ENCODE measurements around the gene MGAT4A. TPM values are rescaled to one million over a fixed set of nuclear protein-coding genes. Genes with fewer than 3 reads are reported as not detected.
A peak's percentile ranks its signal among the peaks of the same experiment; 100 is the strongest.

The MGAT4A gene
- total and polyA plus RNA-seq, 5 donors from 2014 or later, result 101 to 143 (median 127) TPM

- Mint-ChIP-seq H3K36me3 (peaks cover 21% of the 10 kb centered on the region), H3K4me1 (peaks cover 23 to 84% (median 55%) of the 10 kb centered on the region in 4 donors)
- no peak for ATAC-seq (ENCODE audit: low read depth in 2 of 2)
These were observed 44.7 kb downstream of the MGAT4A start for GRCh38 chr2:98685930-98686887.

DNA sequence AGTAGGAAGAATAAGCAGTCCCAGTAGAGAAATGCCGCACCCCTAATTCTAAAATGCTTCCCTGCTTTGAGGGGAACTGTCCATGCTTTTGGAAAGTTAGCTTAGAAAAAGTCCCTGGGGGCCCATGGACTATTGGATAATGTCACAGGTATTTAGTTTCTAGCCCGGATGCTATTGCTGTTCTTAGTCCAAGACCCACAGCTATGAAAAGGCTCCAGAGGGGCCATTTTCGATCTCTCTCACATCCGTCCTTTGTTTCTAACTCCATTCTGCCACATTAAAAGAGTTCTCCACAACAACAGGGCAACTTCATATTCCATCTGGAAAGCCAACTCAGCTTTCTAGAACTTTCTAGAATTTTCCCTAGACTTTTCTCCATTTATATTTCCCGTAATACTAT, 47.2 kb downstream of the MGAT4A start:
- Histone ChIP-seq H3K4me1 (ENCODE audit: control insufficient read depth, insufficient read depth, low read length, poor library complexity, severe bottlenecking) (peaks cover 19% of the 10 kb centered on the region), H3K9me3 (ENCODE audit: control insufficient read depth in 2 of 2, low read length in 2 of 2) (no peaks in the 10 kb centered on the region), H3K36me3 (ENCODE audit: control insufficient read depth, insufficient read depth, low read length) (no peaks in the 10 kb centered on the region), H3K4me3 (ENCODE audit: low read depth, low read length) (no peak overlapping the region), H3K27me3 (ENCODE audit: control insufficient read depth, insufficient read depth, low read length) (no peaks in the 10 kb centered on the region), H3K27ac (ENCODE audit: insufficient read depth, low read length, poor library complexity, severe bottlenecking) (no peak overlapping the region)
- ATAC-seq (ENCODE audit: low read depth in 2 of 2), result no peak
- H3K4me1 Mint-ChIP-seq, result peaks cover 22 to 71% (median 44%) of the 10 kb centered on the region in 4 donors
- no peak for DNase-seq
- peak overlapping the region in 1 of 4 donors; percentile 19 for H3K4me3 Mint-ChIP-seq
- no peaks in the 10 kb centered on the region for H3K27me3 Mint-ChIP-seq
- H3K9me3 Mint-ChIP-seq, result no peaks in the 10 kb centered on the region
- peak overlapping the region in 2 of 3 donors; percentile 33 to 90 for H3K27ac Mint-ChIP-seq
- H3K36me3 Mint-ChIP-seq, result peaks cover 25% of the 10 kb centered on the region

More at GRCh38 chr2:98685930-98686887, 44.7 kb downstream of the MGAT4A start:
- Histone ChIP-seq H3K27ac (ENCODE audit: insufficient read depth, low read length, poor library complexity, severe bottlenecking) (peak overlapping the region; percentile 47), H3K4me1 (ENCODE audit: control insufficient read depth, insufficient read depth, low read length, poor library complexity, severe bottlenecking) (peaks cover 24% of the 10 kb centered on the region), H3K9me3 (ENCODE audit: control insufficient read depth in 2 of 2, low read length in 2 of 2) (no peaks in the 10 kb centered on the region), H3K27me3 (ENCODE audit: control insufficient read depth, insufficient read depth, low read length) (no peaks in the 10 kb centered on the region), H3K4me3 (ENCODE audit: low read depth, low read length) (no peak overlapping the region), H3K36me3 (ENCODE audit: control insufficient read depth, insufficient read depth, low read length) (no peaks in the 10 kb centered on the region)
- H3K27me3 Mint-ChIP-seq, result no peaks in the 10 kb centered on the region
- peak overlapping the region in 2 of 3 donors; percentile 43 to 65 for H3K27ac Mint-ChIP-seq
- H3K9me3 Mint-ChIP-seq, result no peaks in the 10 kb centered on the region
- peak overlapping the region in 1 of 4 donors; percentile 13 for H3K4me3 Mint-ChIP-seq
- no peak for DNase-seq

- peaks cover 46% of the 10 kb centered on the region for H3K36me3 ChIP-seq (ENCODE audit: control insufficient read depth, insufficient read depth, low read length)
- DNase-seq, result no peak
- H3K4me3 ChIP-seq (ENCODE audit: low read depth, low read length), result no peak overlapping the region
- no peak for ATAC-seq (ENCODE audit: low read depth in 2 of 2)
- Mint-ChIP-seq H3K36me3 (peaks cover 46% of the 10 kb centered on the region), H3K4me1 (peaks cover 18 to 40% (median 31%) of the 10 kb centered on the region in 4 donors), H3K27ac (peak overlapping the region in 1 of 3 donors; percentile 29), H3K4me3 (no peak overlapping the region), H3K27me3 (no peaks in the 10 kb centered on the region), H3K9me3 (peaks cover 0 to 10% (median 3%) of the 10 kb centered on the region in 7 donors)
- H3K4me1 ChIP-seq (ENCODE audit: control insufficient read depth, insufficient read depth, low read length, poor library complexity, severe bottlenecking), result no peaks in the 10 kb centered on the region
- no peak overlapping the region for H3K27ac ChIP-seq (ENCODE audit: insufficient read depth, low read length, poor library complexity, severe bottlenecking)
- H3K9me3 ChIP-seq (ENCODE audit: control insufficient read depth in 2 of 2, low read length in 2 of 2), result no peaks in the 10 kb centered on the region
- H3K27me3 ChIP-seq (ENCODE audit: control insufficient read depth, insufficient read depth, low read length), result no peaks in the 10 kb centered on the region
These were observed 54.2 kb downstream of the MGAT4A start for GRCh38 chr2:98676742-98677141.

- no peak overlapping the region for H3K4me3 ChIP-seq (ENCODE audit: low read depth, low read length)
- H3K9me3 ChIP-seq (ENCODE audit: control insufficient read depth in 2 of 2, low read length in 2 of 2), result no peaks in the 10 kb centered on the region
- Mint-ChIP-seq H3K27ac (peak overlapping the region in 2 of 3 donors; percentile 46 to 71), H3K9me3 (peaks cover 0 to 18% (median 4%) of the 10 kb centered on the region in 7 donors), H3K4me3 (peak overlapping the region in 1 of 4 donors; percentile 8), H3K27me3 (no peaks in the 10 kb centered on the region), H3K4me1 (peaks cover 27 to 50% (median 33%) of the 10 kb centered on the region in 4 donors), H3K36me3 (peaks cover 59% of the 10 kb centered on the region)
- H3K36me3 ChIP-seq (ENCODE audit: control insufficient read depth, insufficient read depth, low read length), result peaks cover 61% of the 10 kb centered on the region
- ATAC-seq (ENCODE audit: low read depth in 2 of 2), result no peak
- H3K4me1 ChIP-seq (ENCODE audit: control insufficient read depth, insufficient read depth, low read length, poor library complexity, severe bottlenecking), result no peaks in the 10 kb centered on the region
- DNase-seq, result no peak
- H3K27me3 ChIP-seq (ENCODE audit: control insufficient read depth, insufficient read depth, low read length), result no peaks in the 10 kb centered on the region
- H3K27ac ChIP-seq (ENCODE audit: insufficient read depth, low read length, poor library complexity, severe bottlenecking), result no peak overlapping the region
These were observed 56.5 kb downstream of the MGAT4A start for GRCh38 chr2:98674233-98674964.

DNA sequence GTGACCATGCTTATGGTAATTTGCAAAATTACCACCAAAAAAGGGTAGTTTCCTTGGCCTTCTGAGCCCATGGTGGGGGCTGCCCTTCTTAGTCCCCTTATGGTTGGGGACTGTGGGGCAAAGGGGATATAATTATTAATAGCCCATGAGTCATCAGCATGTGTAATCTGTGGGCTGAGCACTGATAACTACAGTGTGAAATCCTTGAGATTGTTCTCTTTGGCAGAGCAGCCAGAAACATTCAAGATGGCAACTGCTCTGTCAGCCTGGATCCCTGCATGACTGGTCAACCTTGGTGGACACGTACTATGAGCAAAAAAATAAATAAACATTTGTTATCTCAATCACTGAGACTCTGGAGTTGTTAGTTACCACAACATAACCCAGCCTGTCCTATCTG, 61.3 kb downstream of the MGAT4A start:
- Mint-ChIP-seq H3K9me3 (peaks cover 2 to 25% (median 5%) of the 10 kb centered on the region in 7 donors), H3K27me3 (no peaks in the 10 kb centered on the region), H3K4me1 (peaks cover 36 to 63% (median 47%) of the 10 kb centered on the region in 4 donors), H3K36me3 (peaks cover 78% of the 10 kb centered on the region), H3K27ac (peak overlapping the region in 2 of 3 donors; percentile 57 to 64), H3K4me3 (no peak overlapping the region)
- DNase-seq (no peak), ATAC-seq (ENCODE audit: low read depth in 2 of 2) (no peak)
- Histone ChIP-seq H3K4me1 (ENCODE audit: control insufficient read depth, insufficient read depth, low read length, poor library complexity, severe bottlenecking) (peaks cover 14% of the 10 kb centered on the region), H3K36me3 (ENCODE audit: control insufficient read depth, insufficient read depth, low read length) (peaks cover 44% of the 10 kb centered on the region), H3K9me3 (ENCODE audit: control insufficient read depth in 2 of 2, low read length in 2 of 2) (no peaks in the 10 kb centered on the region), H3K27ac (ENCODE audit: insufficient read depth, low read length, poor library complexity, severe bottlenecking) (no peak overlapping the region), H3K4me3 (ENCODE audit: low read depth, low read length) (no peak overlapping the region), H3K27me3 (ENCODE audit: control insufficient read depth, insufficient read depth, low read length) (no peaks in the 10 kb centered on the region)

GRCh38 chr2:98665677-98666076, 65.3 kb downstream of the MGAT4A start:
- DNase-seq (no peak), ATAC-seq (ENCODE audit: low read depth in 2 of 2) (no peak)
- Histone ChIP-seq H3K36me3 (ENCODE audit: control insufficient read depth, insufficient read depth, low read length) (peaks cover 8% of the 10 kb centered on the region), H3K9me3 (ENCODE audit: control insufficient read depth in 2 of 2, low read length in 2 of 2) (no peaks in the 10 kb centered on the region), H3K4me3 (ENCODE audit: low read depth, low read length) (no peak overlapping the region), H3K27ac (ENCODE audit: insufficient read depth, low read length, poor library complexity, severe bottlenecking) (peak overlapping the region; percentile 28), H3K4me1 (ENCODE audit: control insufficient read depth, insufficient read depth, low read length, poor library complexity, severe bottlenecking) (peaks cover 38% of the 10 kb centered on the region), H3K27me3 (ENCODE audit: control insufficient read depth, insufficient read depth, low read length) (no peaks in the 10 kb centered on the region)
- peaks cover 52% of the 10 kb centered on the region for H3K36me3 Mint-ChIP-seq
- H3K4me1 Mint-ChIP-seq, result peaks cover 34 to 72% (median 49%) of the 10 kb centered on the region in 4 donors
- peaks cover 0 to 15% (median 3%) of the 10 kb centered on the region in 7 donors for H3K9me3 Mint-ChIP-seq
- peak overlapping the region; percentile 88 to 92 (median 91) for H3K27ac Mint-ChIP-seq
- H3K4me3 Mint-ChIP-seq, result peak overlapping the region in 3 of 4 donors; percentile 39 to 63 (median 55)
- H3K27me3 Mint-ChIP-seq, result peaks cover 5% of the 10 kb centered on the region

- peaks cover 38 to 74% (median 57%) of the 10 kb centered on the region in 4 donors for H3K4me1 Mint-ChIP-seq
- peak overlapping the region; percentile 71 for H3K27ac ChIP-seq (ENCODE audit: insufficient read depth, low read length, poor library complexity, severe bottlenecking)
- peaks cover 4% of the 10 kb centered on the region for H3K36me3 ChIP-seq (ENCODE audit: control insufficient read depth, insufficient read depth, low read length)
- H3K27ac Mint-ChIP-seq, result peak overlapping the region; percentile 81 to 92 (median 88)
- peaks cover 8% of the 10 kb centered on the region for H3K27me3 Mint-ChIP-seq
- peaks cover 0 to 16% (median 3%) of the 10 kb centered on the region in 7 donors for H3K9me3 Mint-ChIP-seq
- ATAC-seq (ENCODE audit: low read depth in 2 of 2), result peak; percentile 76 to 80
- H3K4me3 Mint-ChIP-seq, result peak overlapping the region; percentile 69 to 83 (median 76)
- no peaks in the 10 kb centered on the region for H3K9me3 ChIP-seq (ENCODE audit: control insufficient read depth in 2 of 2, low read length in 2 of 2)
- peak overlapping the region; percentile 77 for H3K4me3 ChIP-seq (ENCODE audit: low read depth, low read length)
- DNase-seq, result peak; percentile 23 to 91 (median 76)
- H3K4me1 ChIP-seq (ENCODE audit: control insufficient read depth, insufficient read depth, low read length, poor library complexity, severe bottlenecking), result peaks cover 42% of the 10 kb centered on the region
- H3K36me3 Mint-ChIP-seq, result peaks cover 47% of the 10 kb centered on the region
- no peaks in the 10 kb centered on the region for H3K27me3 ChIP-seq (ENCODE audit: control insufficient read depth, insufficient read depth, low read length)
These were observed 66.6 kb downstream of the MGAT4A start for GRCh38 chr2:98664323-98664722.
